ENCODE results near the gene TLX3. TPM values are rescaled to one million over a fixed set of nuclear protein-coding genes. Genes with fewer than 3 reads are reported as not detected.

The TLX3 gene
- total RNA-seq, 1 donor from 2014 or later: not detected

DNA sequence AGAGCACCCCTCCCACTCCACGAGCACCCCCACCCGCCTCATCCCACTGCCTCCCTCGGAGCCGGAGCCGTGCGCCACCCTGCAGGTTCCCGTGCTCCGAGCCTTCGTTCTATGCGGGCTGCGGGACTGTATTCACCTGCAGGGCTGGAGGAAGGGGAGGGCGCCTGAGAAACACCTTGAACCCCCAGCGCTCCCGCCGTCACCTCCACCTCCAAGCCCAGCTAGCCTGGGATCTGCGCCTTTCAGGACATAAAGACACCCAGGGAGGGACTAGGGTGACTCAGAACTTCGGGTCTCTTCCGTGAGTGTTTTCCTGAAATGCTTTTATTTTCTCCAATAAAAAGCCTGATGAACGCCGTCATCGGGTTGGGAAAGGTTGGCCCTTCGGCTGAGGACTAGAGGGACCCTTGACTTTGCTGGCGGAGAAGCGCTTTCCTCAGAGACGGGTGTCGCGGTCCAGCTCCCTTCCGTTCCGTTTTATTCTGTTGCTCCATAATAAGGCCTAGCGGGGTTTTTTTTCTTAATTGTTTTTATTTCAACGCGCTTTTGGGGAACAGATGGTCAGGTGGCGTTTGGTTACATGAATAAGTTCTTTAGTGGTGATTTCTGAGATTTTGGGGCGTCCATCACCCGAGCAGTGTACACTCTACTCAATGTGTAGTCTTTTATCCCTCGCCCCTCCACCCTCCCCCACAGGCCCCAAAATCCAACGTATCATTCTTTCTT, 4.6 kb downstream of the TLX3 start:
- Mint-ChIP-seq H3K27ac (ENCODE audit: unreplicated experiment) (no peak overlapping the region), H3K9me3 (ENCODE audit: low read depth) (no peaks in the 10 kb centered on the region), H3K4me3 (ENCODE audit: unreplicated experiment) (no peak overlapping the region), H3K36me3 (ENCODE audit: low read depth) (peaks cover 2% of the 10 kb centered on the region), H3K27me3 (ENCODE audit: low read depth) (peaks cover 73% of the 10 kb centered on the region), H3K4me1 (ENCODE audit: low read depth) (peaks cover 36% of the 10 kb centered on the region)
- no peak for DNase-seq (ENCODE audit: low spot score)
- TF ChIP-seq, protein P1, sequence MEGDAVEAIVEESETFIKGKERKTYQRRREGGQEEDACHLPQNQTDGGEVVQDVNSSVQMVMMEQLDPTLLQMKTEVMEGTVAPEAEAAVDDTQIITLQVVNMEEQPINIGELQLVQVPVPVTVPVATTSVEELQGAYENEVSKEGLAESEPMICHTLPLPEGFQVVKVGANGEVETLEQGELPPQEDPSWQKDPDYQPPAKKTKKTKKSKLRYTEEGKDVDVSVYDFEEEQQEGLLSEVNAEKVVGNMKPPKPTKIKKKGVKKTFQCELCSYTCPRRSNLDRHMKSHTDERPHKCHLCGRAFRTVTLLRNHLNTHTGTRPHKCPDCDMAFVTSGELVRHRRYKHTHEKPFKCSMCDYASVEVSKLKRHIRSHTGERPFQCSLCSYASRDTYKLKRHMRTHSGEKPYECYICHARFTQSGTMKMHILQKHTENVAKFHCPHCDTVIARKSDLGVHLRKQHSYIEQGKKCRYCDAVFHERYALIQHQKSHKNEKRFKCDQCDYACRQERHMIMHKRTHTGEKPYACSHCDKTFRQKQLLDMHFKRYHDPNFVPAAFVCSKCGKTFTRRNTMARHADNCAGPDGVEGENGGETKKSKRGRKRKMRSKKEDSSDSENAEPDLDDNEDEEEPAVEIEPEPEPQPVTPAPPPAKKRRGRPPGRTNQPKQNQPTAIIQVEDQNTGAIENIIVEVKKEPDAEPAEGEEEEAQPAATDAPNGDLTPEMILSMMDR (IDR thresholded peaks at IDR 0.05): no peak

DNA sequence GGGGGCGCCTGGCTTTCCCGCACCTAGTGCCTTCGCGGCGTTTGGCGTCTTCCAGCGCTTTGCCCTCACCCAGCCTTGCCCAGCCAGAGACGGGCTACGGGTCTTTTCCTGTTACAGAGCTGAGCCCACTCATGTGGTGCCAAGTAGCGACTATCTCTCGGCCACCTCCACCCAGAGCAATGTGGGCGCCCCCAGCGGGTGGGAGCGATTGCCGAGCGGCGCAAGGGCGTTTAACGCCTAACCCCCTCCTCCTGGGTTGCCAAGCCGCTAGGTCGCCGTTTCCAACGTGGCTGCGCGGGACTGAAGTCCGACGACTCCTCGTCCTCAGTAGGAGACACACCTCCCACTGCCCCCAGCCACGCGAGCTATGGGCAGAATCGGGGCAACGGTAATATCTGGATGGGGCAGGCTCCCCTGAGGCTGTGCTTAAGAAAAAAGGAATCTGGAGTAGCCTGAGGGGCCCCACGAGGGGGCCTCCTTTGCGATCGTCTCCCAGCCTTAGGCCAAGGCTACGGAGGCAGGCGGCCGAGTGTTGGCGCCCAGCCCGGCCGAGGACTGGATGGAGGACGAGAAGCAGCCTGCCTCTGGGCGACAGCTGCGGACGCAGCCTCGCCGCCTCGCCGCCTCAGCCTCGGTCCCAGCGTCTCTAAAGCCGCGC, 5.8 kb downstream of the TLX3 start:
- Mint-ChIP-seq H3K9me3 (ENCODE audit: low read depth) (no peaks in the 10 kb centered on the region), H3K27ac (ENCODE audit: unreplicated experiment) (no peak overlapping the region), H3K4me3 (ENCODE audit: unreplicated experiment) (peak overlapping the region; percentile 31), H3K36me3 (ENCODE audit: low read depth) (peaks cover 2% of the 10 kb centered on the region), H3K27me3 (ENCODE audit: low read depth) (peaks cover 80% of the 10 kb centered on the region), H3K4me1 (ENCODE audit: low read depth) (peaks cover 32% of the 10 kb centered on the region)
- DNase-seq (ENCODE audit: low spot score): peak; percentile 86
- TF ChIP-seq, protein P1 (IDR thresholded peaks at IDR 0.05): no peak

GRCh38 chr5:171315386-171315891, 6.4 kb downstream of the TLX3 start:
- peak overlapping the region; percentile 57 for H3K4me3 Mint-ChIP-seq (ENCODE audit: unreplicated experiment)
- peak; percentile 83 for DNase-seq (ENCODE audit: low spot score)
- H3K9me3 Mint-ChIP-seq (ENCODE audit: low read depth): no peaks in the 10 kb centered on the region

GRCh38 chr5:171315925-171316257, 6.8 kb downstream of the TLX3 start:
- H3K27ac Mint-ChIP-seq (ENCODE audit: unreplicated experiment): no peak overlapping the region
- H3K9me3 Mint-ChIP-seq (ENCODE audit: low read depth): no peaks in the 10 kb centered on the region
- DNase-seq (ENCODE audit: low spot score): no peak
- peaks cover 23% of the 10 kb centered on the region for H3K4me1 Mint-ChIP-seq (ENCODE audit: low read depth)
- TF ChIP-seq, protein P1 (IDR thresholded peaks at IDR 0.05): no peak
- H3K4me3 Mint-ChIP-seq (ENCODE audit: unreplicated experiment): peak overlapping the region; percentile 57
- H3K27me3 Mint-ChIP-seq (ENCODE audit: low read depth): peaks cover 82% of the 10 kb centered on the region
- H3K36me3 Mint-ChIP-seq (ENCODE audit: low read depth): peaks cover 2% of the 10 kb centered on the region

More at GRCh38 chr5:171315386-171315891, 6.4 kb downstream of the TLX3 start:
- TF ChIP-seq, protein P1 (IDR thresholded peaks at IDR 0.05): no peak
- Mint-ChIP-seq H3K27ac (ENCODE audit: unreplicated experiment) (no peak overlapping the region), H3K4me1 (ENCODE audit: low read depth) (peaks cover 27% of the 10 kb centered on the region), H3K36me3 (ENCODE audit: low read depth) (peaks cover 2% of the 10 kb centered on the region), H3K27me3 (ENCODE audit: low read depth) (peaks cover 82% of the 10 kb centered on the region)

- Mint-ChIP-seq H3K36me3 (ENCODE audit: low read depth) (peaks cover 2% of the 10 kb centered on the region), H3K9me3 (ENCODE audit: low read depth) (no peaks in the 10 kb centered on the region), H3K27ac (ENCODE audit: unreplicated experiment) (no peak overlapping the region), H3K4me3 (ENCODE audit: unreplicated experiment) (peak overlapping the region; percentile 57), H3K27me3 (ENCODE audit: low read depth) (peaks cover 84% of the 10 kb centered on the region), H3K4me1 (ENCODE audit: low read depth) (peaks cover 20% of the 10 kb centered on the region)
- peak; percentile 74 for DNase-seq (ENCODE audit: low spot score)
- TF ChIP-seq, protein P1 (IDR thresholded peaks at IDR 0.05): no peak
Observed at GRCh38 chr5:171316258-171317121, 7.4 kb downstream of the TLX3 start.

Measured in chondrocyte (in vitro differentiated cells).